Thoracic aorta (tissue), 2 donors: ENCODE data around the gene KRTAP10-2. TPM values are rescaled to one million over a fixed set of nuclear protein-coding genes. Genes with fewer than 3 reads are reported as not detected.
"Not testable (repeated sequence)": the region's sequence is repeated elsewhere in the genome, so short reads cannot be mapped to it uniquely, and the experiment has no call there.

ENCODE experiments used
- ATAC-seq: fragments of 150-250 bp; one replicate; pipeline ENCODE4 v1.8.0; 2017; ENCODE audit warnings: low read depth; ENCODE audit not compliant: insufficient number of reproducible peaks, low FRiP score
- DNase-seq: peaks from one replicate; pipeline ENCODE4 v3.0.0-alpha.2; 2020; ENCODE audit warnings: low spot score
- H3K27ac ChIP-seq, 2 donors: fragments of 200-600 bp; sonication (generic); 1 replicate in 1 of 2; 2 replicates in 1 of 2; pipeline ENCODE4 v1.5.1; 2016; ENCODE audit warnings: mild to moderate bottlenecking in 2 of 2, moderate library complexity in 2 of 2
- H3K27me3 ChIP-seq: fragments of 200-600 bp; sonication (generic); replicated peaks from 2 replicates; pipeline ENCODE4 v1.6.0; 2016; ENCODE audit warnings: mild to moderate bottlenecking; ENCODE audit not compliant: insufficient read depth
- H3K36me3 ChIP-seq: fragments of 200-600 bp; sonication (generic); one replicate; pipeline ENCODE4 v1.5.1; 2016
- H3K4me1 ChIP-seq, 2 donors: fragments of 200-600 bp; sonication (generic); 1 replicate in 1 of 2; 2 replicates in 1 of 2; pipeline versions ENCODE4 v1.5.1 to v1.6.0; 2016; ENCODE audit warnings: low read depth in 2 of 2, mild to moderate bottlenecking in 1 of 2; ENCODE audit not compliant: control insufficient read depth in 1 of 2
- H3K4me3 ChIP-seq: fragments of 200-600 bp; sonication (generic); 2 replicates; pipeline ENCODE4 v1.5.1; 2016; ENCODE audit warnings: mild to moderate bottlenecking
- H3K9me3 ChIP-seq: fragments of 200-600 bp; sonication (generic); 2 replicates; pipeline ENCODE4 v1.5.1; 2016
- CTCF ChIP-seq: fragments of 200-600 bp; sonication (generic); IDR thresholded peaks from one replicate; pipeline ENCODE4 v1.5.1; 2019; ENCODE audit warnings: antibody characterized with exemption
- total RNA-seq, 2 donors: library from RNA; depleted of rRNA; stranded (reverse); fragments of >200 nt; gene quantifications; one replicate each; pipeline versions ENCODE4 v1.1.0 to v1.2.3, GENCODE V29; 2016

The KRTAP10-2 gene
- total RNA-seq, 2 donors from 2014 or later, result not detected

- Histone ChIP-seq H3K36me3 (no peaks in the 10 kb centered on the region), H3K4me1 (no peaks in the 10 kb centered on the region), H3K4me3 (no peak overlapping the region), H3K27me3 (no peaks in the 10 kb centered on the region), H3K9me3 (no peaks in the 10 kb centered on the region), H3K27ac (no peak overlapping the region)
- no peak for TF ChIP-seq CTCF
- DNase-seq (no peak), ATAC-seq (no peak)
These were observed 1.4 kb upstream of the KRTAP10-2 start for GRCh38 chr21:44552681-44553080.

- no peak for DNase-seq
- Histone ChIP-seq H3K27ac (no peak overlapping the region), H3K4me3 (no peak overlapping the region), H3K4me1 (no peaks in the 10 kb centered on the region), H3K36me3 (no peaks in the 10 kb centered on the region), H3K9me3 (no peaks in the 10 kb centered on the region), H3K27me3 (no peaks in the 10 kb centered on the region)
- ATAC-seq, result no peak
- TF ChIP-seq CTCF, result no peak
These were observed 831 bp upstream of the KRTAP10-2 start for GRCh38 chr21:44552136-44552535.

GRCh38 chr21:44550807-44551206 is 498 bp downstream of the KRTAP10-2 start:
- H3K27me3 ChIP-seq, result no peaks in the 10 kb centered on the region

DNA sequence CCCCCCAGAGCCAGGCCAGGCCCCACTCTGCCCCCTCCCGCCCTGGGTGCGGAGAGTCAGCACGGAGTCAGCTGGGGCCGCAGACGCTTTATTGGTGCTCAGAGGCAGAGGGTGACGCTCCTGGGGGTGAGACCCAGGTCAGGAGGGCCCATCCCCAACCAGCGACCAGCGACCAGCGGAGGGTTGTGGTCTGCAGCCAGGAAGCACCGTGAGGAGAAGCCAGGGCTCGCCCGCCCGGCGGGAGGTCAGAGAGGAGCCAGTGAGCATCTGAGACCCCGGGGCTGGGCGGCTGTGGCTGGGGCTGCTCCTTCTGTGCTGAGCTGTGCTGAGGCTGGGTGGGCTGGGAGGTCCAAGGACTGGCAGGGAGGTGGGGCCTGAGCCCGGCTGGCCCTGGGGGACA is 1.0 kb downstream of the KRTAP10-2 start:
- not testable (repeated sequence) for H3K27ac ChIP-seq, ATAC-seq, H3K9me3 ChIP-seq, H3K27me3 ChIP-seq, DNase-seq, H3K36me3 ChIP-seq, H3K4me3 ChIP-seq, H3K4me1 ChIP-seq

More at GRCh38 chr21:44550807-44551206, 498 bp downstream of the KRTAP10-2 start:
- TF ChIP-seq CTCF, result no peak
- DNase-seq, result no peak
- no peaks in the 10 kb centered on the region for H3K36me3 ChIP-seq
- H3K9me3 ChIP-seq, result no peaks in the 10 kb centered on the region
- H3K27ac ChIP-seq, result no peak overlapping the region
- H3K4me1 ChIP-seq, result no peaks in the 10 kb centered on the region
- no peak overlapping the region for H3K4me3 ChIP-seq
- no peak for ATAC-seq

DNA sequence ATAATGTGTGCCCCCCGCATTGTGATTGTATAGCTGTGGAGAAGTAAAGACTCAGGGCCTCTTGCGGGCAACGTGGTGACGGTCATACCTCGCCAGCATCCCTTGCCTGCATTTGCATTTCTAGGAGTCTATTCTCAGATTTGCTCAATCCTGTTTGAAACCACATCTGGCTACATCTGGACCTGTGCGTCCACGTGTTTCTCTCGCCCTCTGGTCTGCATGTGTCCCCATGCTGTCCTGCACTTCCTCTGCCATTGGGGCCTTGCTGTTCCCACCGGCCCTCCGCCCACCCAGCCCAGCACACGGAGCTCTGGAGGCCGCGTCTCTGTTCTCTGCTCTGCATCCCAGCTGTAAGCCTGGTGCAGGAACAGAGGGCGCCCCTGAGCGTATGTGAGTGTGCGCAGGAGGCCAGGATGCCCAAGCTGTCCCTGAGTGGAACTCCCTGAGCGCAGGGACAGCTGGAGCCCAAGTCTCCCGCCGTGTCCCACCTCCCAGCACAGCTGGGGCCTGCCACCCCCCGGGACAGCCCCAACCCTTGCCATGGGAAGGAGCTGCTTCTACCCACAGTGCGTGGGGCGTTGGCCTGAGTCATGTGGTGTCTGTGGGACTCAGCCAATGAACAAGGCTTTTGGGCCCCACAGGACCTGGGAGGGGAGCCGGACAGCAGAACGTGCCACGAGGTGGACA is 1.6 kb downstream of the KRTAP10-2 start:
- H3K27me3 ChIP-seq, result no peaks in the 10 kb centered on the region
- no peaks in the 10 kb centered on the region for H3K4me1 ChIP-seq
- no peak overlapping the region for H3K27ac ChIP-seq
- ATAC-seq (no peak), DNase-seq (no peak)
- no peak overlapping the region for H3K4me3 ChIP-seq
- no peaks in the 10 kb centered on the region for H3K36me3 ChIP-seq
- TF ChIP-seq CTCF, result no peak
- H3K9me3 ChIP-seq, result no peaks in the 10 kb centered on the region

DNA sequence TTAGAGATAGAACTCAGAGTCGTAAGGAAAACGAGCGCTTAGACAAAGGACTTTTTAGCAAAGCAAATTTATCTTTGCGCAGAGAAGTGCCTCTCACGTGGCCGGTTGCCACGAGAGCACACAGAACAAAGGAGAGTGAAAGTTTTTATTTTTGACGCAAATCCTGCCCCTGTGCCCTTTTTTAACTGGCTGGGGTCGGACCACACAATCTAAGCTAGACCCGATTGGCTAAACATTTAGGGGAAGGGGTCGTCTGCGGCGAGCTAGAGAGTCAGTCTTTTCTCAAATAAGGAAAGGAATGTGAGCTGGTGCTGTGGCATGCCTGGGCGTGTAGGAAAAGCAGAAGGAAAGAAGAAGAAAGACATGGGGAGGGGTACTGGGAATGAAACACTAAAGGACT is 2.4 kb downstream of the KRTAP10-2 start:
- TF ChIP-seq CTCF, result no peak
- no peak for DNase-seq
- Histone ChIP-seq H3K27me3 (no peaks in the 10 kb centered on the region), H3K9me3 (no peaks in the 10 kb centered on the region), H3K4me3 (no peak overlapping the region), H3K4me1 (no peaks in the 10 kb centered on the region), H3K36me3 (no peaks in the 10 kb centered on the region), H3K27ac (no peak overlapping the region)
- ATAC-seq, result no peak
